ENCODE data around the gene PLAC8.

Gene PLAC8

GRCh38 chr4:83065266-83065665 is 49.3 kb downstream of the PLAC8 start (continued):
- TF ChIP-seq ZSCAN30 (tag by site-specific recombination; IDR thresholded peaks at IDR 0.05) (no peak), ZNF561 (tag by site-specific recombination; IDR thresholded peaks at IDR 0.05; ENCODE audit: borderline replicate concordance) (no peak), BCL11B (tag by site-specific recombination; IDR thresholded peaks at IDR 0.05; ENCODE audit: low read depth) (no peak), ZNF76 (tag by site-specific recombination; IDR thresholded peaks at IDR 0.05; ENCODE audit: borderline replicate concordance, low read depth) (no peak)

GRCh38 chr4:83062739-83063138 is 51.8 kb downstream of the PLAC8 start:
- H3K9me3 ChIP-seq (ENCODE audit: control insufficient read depth, insufficient read depth, low read depth, low read length), result no peaks in the 10 kb centered on the region
- CTCF ChIA-PET, result no interaction called here
- POLR2A ChIA-PET, result no interaction called here
- no peak overlapping the region for H3K27ac ChIP-seq (ENCODE audit: extremely low read depth, low read depth, low read length)
- H3K4me1 ChIP-seq (ENCODE audit: control insufficient read depth, insufficient read depth, low read length), result no peaks in the 10 kb centered on the region
- no peak overlapping the region for H3K4me3 ChIP-seq (ENCODE audit: low read depth, low read length)
- H3K36me3 ChIP-seq (ENCODE audit: control insufficient read depth in 2 of 2, insufficient read depth in 1 of 2, low read length in 2 of 2), result peaks cover 26 to 77% of the 10 kb centered on the region in 2 experiments
- TF ChIP-seq ZBTB49 (tag by site-specific recombination; IDR thresholded peaks at IDR 0.05; ENCODE audit: low read depth) (no peak), ZFP69B (tag by site-specific recombination; IDR thresholded peaks at IDR 0.05) (no peak), ZNF404 (tag by site-specific recombination; IDR thresholded peaks at IDR 0.05) (no peak), ZFHX2 (tag by site-specific recombination; conservative IDR thresholded peaks at IDR 0.05) (no peak), PRDM6 (tag by site-specific recombination; IDR thresholded peaks at IDR 0.05) (peak; percentile 61; the same call in 1 of the 2 replicates), ZNF792 (tag by site-specific recombination; IDR thresholded peaks at IDR 0.05) (no peak), KLF10 (tag by site-specific recombination; IDR thresholded peaks at IDR 0.05) (no peak), ZNF585B (tag by site-specific recombination; IDR thresholded peaks at IDR 0.05) (no peak), ZSCAN23 (tag by site-specific recombination; IDR thresholded peaks at IDR 0.05) (no peak), FEZF1 (tag by site-specific recombination; IDR thresholded peaks at IDR 0.05) (no peak), ZNF549 (tag by site-specific recombination; IDR thresholded peaks at IDR 0.05) (0 out of 2 replicates have a peak, but pooled peaks have one; percentile 21), ZBTB11 (tag by site-specific recombination; conservative IDR thresholded peaks at IDR 0.05; ENCODE audit: low read depth) (no peak), TRIM28 (IDR thresholded peaks at IDR 0.05; ENCODE audit: borderline replicate concordance, low read length) (0 out of 2 replicates have a peak, but pooled peaks have one; percentile 11), INSM2 (tag by site-specific recombination; IDR thresholded peaks at IDR 0.05) (no peak), ZNF629 (tag by site-specific recombination; IDR thresholded peaks at IDR 0.05) (peak; percentile 72), ZNF580 (tag by site-specific recombination; IDR thresholded peaks at IDR 0.05) (no peak), SCRT1 (tag by site-specific recombination; IDR thresholded peaks at IDR 0.05; ENCODE audit: borderline replicate concordance) (no peak), ZNF837 (tag by site-specific recombination; IDR thresholded peaks at IDR 0.05) (no peak), ZNF18 (tag by site-specific recombination; IDR thresholded peaks at IDR 0.05) (no peak), ATF2 (tag by site-specific recombination; IDR thresholded peaks at IDR 0.05; ENCODE audit: low read depth) (peak; percentile 17; the same call in 1 of the 2 replicates)

All from HEK293 (cell line).